Lower leg skin (tissue), 4 donors: ENCODE measurements around the gene MICU1. TPM values are rescaled to one million over a fixed set of nuclear protein-coding genes. Genes with fewer than 3 reads are reported as not detected.
"Not testable (repeated sequence)": the region's sequence is repeated elsewhere in the genome, so short reads cannot be mapped to it uniquely, and the experiment has no call there.

ENCODE experiments used
- DNase-seq, 2 donors: peaks; one replicate each; pipeline ENCODE4 v3.0.0-alpha.2; 2019; ENCODE audit warnings: low spot score in 2 of 2
- H3K4me3 ChIP-seq: fragments of 200-600 bp; sonication (generic); 2 replicates; pipeline ENCODE4 v1.5.1; 2017; ENCODE audit warnings: mild to moderate bottlenecking, low read depth; ENCODE audit not compliant: poor library complexity, severe bottlenecking
- CTCF ChIP-seq, 3 donors: fragments of 450-650 bp; IDR thresholded peaks; one replicate each; pipeline ENCODE4 v1.5.1; 2016; ENCODE audit warnings: antibody characterized with exemption in 3 of 3, mild to moderate bottlenecking in 3 of 3, moderate library complexity in 2 of 3
- POLR2A ChIP-seq, 2 donors: fragments of 450-650 bp; IDR thresholded peaks; one replicate each; pipeline ENCODE4 v1.6.1; 2016 to 2017; ENCODE audit warnings: antibody characterized with exemption in 2 of 2, mild to moderate bottlenecking in 1 of 2, moderate library complexity in 1 of 2
- WGBS, 2 donors: methylation state at CpG; one replicate each; pipeline ENCODE4 v1.1.5; 2018; 5-methylcytosine and 5-hydroxymethylcytosine counted together
- intact Hi-C: fragments of 100-400 bp; cut with DNase I; formaldehyde crosslinking; loops from one replicate; pipeline ENCODE4 v1.15.0; 2023; ENCODE audit warnings: low total_unique reads
- total RNA-seq, 4 donors: library from RNA; depleted of rRNA; stranded (reverse); fragments of >200 nt; gene quantifications; one replicate each; pipeline ENCODE4 v1.1.0, GENCODE V29; 2016

The MICU1 gene
- total RNA-seq, 4 donors from 2014 or later, result 36.8 to 54.6 (median 46.8) TPM

GRCh38 chr10:72353965-72354355, 271.9 kb downstream of the MICU1 start:
- WGBS, 2 donors, result 0 to 1% methylated on average over 23 of the region's 23 CpGs
- DNase-seq, result no peak
- intact Hi-C loops, result no loop called here
- H3K4me3 ChIP-seq, result peak overlapping the region; percentile 75
- TF ChIP-seq CTCF (IDR thresholded peaks at IDR 0.05) (no peak), POLR2A (IDR thresholded peaks at IDR 0.05) (no peak)

- WGBS, 2 donors, result 36 to 37% methylated on average over 18 of the region's 18 CpGs
- H3K4me3 ChIP-seq, result peak overlapping the region; percentile 75
- TF ChIP-seq CTCF (IDR thresholded peaks at IDR 0.05) (no peak), POLR2A (IDR thresholded peaks at IDR 0.05) (no peak)
- intact Hi-C loops, result no loop called here
- no peak for DNase-seq
Measured at GRCh38 chr10:72353028-72353964, 272.6 kb downstream of the MICU1 start.

DNA sequence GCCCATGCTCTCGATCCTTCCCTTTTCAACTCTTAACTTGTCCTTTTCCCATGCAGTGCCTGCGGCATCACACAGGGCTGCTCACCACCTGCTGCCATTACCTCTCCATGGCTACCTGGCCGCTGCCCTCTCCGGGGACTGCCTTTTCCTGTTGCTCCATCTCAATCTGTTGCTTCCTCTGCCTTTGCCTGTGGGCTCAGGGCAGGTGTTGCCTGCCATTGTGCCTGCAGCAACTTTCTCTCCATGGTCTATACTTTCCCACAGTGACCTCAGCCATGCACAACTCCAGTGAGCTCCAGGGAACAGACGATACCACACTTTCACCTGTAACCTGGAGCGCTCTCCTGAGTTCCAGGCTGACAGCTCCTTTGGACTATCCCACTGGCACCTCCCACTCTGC, 274.4 kb downstream of the MICU1 start:
- intact Hi-C loops, result no loop called here
- WGBS, 2 donors, result 87 to 90% methylated on average over 6 of the region's 6 CpGs
- TF ChIP-seq CTCF (IDR thresholded peaks at IDR 0.05) (no peak), POLR2A (IDR thresholded peaks at IDR 0.05) (no peak)
- no peak overlapping the region for H3K4me3 ChIP-seq
- no peak for DNase-seq

GRCh38 chr10:72349438-72349837, 276.4 kb downstream of the MICU1 start:
- no peak for TF ChIP-seq CTCF (IDR thresholded peaks at IDR 0.05)
- no peak for TF ChIP-seq POLR2A (IDR thresholded peaks at IDR 0.05)
- DNase-seq, result no peak
- no peak overlapping the region for H3K4me3 ChIP-seq
- intact Hi-C loops, result no loop called here
- 45 to 61% methylated on average over 2 of the region's 2 CpGs for WGBS, 2 donors

DNA sequence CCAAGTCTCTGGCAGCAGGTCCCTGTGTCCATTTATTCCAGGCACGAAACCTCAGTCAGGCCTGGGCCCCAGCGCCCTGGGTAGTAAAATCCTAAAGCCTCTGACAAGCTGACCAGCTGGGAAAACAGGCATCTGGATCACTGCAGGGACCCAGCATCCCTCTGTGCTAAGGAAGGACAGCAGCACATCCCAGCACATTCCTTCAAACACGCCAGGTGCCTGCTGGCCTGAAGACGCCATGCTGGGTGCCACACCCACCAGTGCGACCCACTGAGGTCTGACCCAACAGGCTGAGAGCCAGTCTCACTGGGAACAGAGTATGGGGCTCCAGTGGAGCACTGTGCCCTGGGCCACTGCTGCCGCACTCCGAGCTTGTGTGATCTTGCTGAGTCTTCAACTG, 277.6 kb downstream of the MICU1 start:
- DNase-seq, result no peak
- intact Hi-C loops, result no loop called here
- H3K4me3 ChIP-seq, result no peak overlapping the region
- 65 to 69% methylated on average over 4 to 7 of the region's 7 CpGs for WGBS, 2 donors
- TF ChIP-seq CTCF (IDR thresholded peaks at IDR 0.05), result no peak
- TF ChIP-seq POLR2A (IDR thresholded peaks at IDR 0.05), result no peak

DNA sequence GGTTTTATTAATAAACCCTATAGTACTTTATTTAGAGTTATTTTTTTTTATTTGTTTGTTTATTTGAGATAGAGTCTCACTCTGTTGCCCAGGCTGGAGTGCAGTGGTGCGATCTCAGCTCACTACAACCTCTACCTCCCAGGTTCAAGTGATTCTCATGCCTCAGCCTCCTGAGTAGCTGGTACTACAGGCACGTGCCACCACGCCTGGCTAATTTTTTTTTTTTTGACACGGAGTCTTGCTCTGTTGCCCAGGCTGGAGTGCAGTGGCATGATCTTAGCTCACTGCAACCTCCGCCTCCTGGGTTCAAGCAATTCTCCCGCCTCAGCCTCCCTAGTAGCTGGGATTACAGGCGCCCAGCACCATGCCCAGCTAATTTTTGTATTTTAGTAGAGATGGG, 279.8 kb downstream of the MICU1 start:
- intact Hi-C loops, H3K4me3 ChIP-seq, DNase-seq: not testable (repeated sequence)
- 93 to 97% methylated on average over 7 of the region's 7 CpGs for WGBS, 2 donors
